GM12873 (cell line): ENCODE results near the gene SHLD1.

Source experiments
- TF ChIP-seq, protein P1 (sequence below): IDR thresholded peaks from 2 replicates; pipeline ENCODE4 v1.5.1; 2012; ENCODE audit warnings: low read depth, mild to moderate bottlenecking, moderate library complexity, low read length, control low read depth; ENCODE audit not compliant: insufficient read depth; ENCODE audit errors: missing control alignments

SHLD1 gene

GRCh38 chr20:5779071-5779900 is 29.1 kb downstream of the SHLD1 start:
- TF ChIP-seq, protein P1, sequence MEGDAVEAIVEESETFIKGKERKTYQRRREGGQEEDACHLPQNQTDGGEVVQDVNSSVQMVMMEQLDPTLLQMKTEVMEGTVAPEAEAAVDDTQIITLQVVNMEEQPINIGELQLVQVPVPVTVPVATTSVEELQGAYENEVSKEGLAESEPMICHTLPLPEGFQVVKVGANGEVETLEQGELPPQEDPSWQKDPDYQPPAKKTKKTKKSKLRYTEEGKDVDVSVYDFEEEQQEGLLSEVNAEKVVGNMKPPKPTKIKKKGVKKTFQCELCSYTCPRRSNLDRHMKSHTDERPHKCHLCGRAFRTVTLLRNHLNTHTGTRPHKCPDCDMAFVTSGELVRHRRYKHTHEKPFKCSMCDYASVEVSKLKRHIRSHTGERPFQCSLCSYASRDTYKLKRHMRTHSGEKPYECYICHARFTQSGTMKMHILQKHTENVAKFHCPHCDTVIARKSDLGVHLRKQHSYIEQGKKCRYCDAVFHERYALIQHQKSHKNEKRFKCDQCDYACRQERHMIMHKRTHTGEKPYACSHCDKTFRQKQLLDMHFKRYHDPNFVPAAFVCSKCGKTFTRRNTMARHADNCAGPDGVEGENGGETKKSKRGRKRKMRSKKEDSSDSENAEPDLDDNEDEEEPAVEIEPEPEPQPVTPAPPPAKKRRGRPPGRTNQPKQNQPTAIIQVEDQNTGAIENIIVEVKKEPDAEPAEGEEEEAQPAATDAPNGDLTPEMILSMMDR: no peak

GRCh38 chr20:5780846-5781217 is 30.6 kb downstream of the SHLD1 start:
- TF ChIP-seq, protein P1: no peak

- TF ChIP-seq, protein P1: no peak
These were observed 31.9 kb downstream of the SHLD1 start for GRCh38 chr20:5781798-5782750.

GRCh38 chr20:5784735-5785134 is 34.5 kb downstream of the SHLD1 start:
- TF ChIP-seq, protein P1: no peak

DNA sequence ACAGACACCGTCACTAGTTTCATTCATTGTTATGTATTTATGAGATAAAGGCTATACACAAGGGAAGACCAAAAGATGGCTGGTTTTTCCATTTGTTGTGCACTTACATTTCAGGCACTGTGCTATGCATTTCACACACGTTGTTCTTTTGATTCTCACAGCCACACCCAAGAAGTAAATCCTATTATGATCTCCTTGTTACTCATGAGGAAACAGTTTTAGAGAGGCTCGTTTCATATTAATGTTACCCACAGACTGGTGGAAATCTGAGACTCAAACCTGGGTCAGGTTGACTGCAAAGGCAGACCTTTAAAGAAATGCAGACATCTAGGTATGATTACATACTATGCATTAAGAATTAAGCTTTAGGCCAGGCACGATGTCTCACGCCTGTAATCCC is 34.9 kb downstream of the SHLD1 start:
- TF ChIP-seq, protein P1: no peak

DNA sequence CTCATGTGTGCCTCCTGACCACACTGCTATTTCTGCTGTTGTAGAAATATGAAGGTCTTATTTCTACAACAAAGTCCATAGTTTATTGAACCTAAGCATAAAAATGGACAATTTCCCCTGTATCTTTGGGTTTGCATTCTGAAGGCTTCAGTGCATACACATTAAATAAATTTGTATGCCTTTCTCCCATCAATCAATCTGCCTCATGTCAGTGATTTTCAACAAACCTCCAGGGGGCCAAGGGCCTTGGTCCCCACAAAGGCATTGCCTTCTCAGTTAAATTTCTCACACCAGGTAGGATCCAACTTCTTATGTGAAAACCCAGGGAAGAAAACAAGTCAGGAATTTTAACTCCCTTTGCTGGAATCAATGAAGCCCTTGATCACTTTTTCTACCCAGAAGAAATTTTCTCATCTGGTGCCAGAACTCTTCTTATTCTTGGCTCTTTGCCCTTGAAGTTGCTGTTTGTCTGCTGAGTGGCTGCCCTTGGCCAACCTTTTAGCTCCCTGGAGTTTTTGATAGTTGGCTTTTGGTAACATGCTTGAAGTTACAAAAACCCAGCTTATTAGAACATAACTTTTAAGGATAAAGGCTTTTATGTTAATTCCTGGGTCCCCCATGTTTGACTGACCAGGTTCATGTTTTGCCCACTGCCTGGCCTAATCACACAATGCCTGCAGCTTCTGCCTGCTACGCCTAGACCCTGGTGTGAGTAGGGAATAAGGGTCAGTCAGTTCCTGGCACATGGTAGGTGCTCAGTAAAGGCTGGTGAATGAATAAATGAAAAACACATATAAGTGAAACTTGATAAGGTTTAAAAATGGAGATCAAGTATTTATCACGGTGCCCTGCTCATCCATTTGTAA is 37.0 kb downstream of the SHLD1 start:
- TF ChIP-seq, protein P1: no peak
